Natural killer cell (primary cell): ENCODE measurements around the gene PADI1. TPM values are rescaled to one million over a fixed set of nuclear protein-coding genes. Genes with fewer than 3 reads are reported as not detected.
A peak's percentile ranks its signal among the peaks of the same experiment; 100 is the strongest.

Experiments
- ATAC-seq, 3 donors: fragments of 150-1000 bp in 2 of 3; fragments of 200-7000 bp in 1 of 3; cut with Tn5 transposase; 1 replicate in 1 of 3; 2 replicates in 2 of 3; pipeline ENCODE4 v1.10.0; 2021; ENCODE audit warnings: mild to moderate bottlenecking in 2 of 3, moderate library complexity in 2 of 3
- DNase-seq, 2 donors: peaks; one replicate each; pipeline versions ENCODE4 v3.0.0 to v3.0.0-alpha.2; 2013 to 2021; ENCODE audit warnings: mixed read lengths in 1 of 2
- H3K27ac ChIP-seq: one replicate; pipeline ENCODE4 v1.5.1; 2013; ENCODE audit warnings: mild to moderate bottlenecking, low read length
- H3K27me3 ChIP-seq: one replicate; pipeline ENCODE4 v1.6.1; 2013; ENCODE audit warnings: low read length; ENCODE audit not compliant: control insufficient read depth, insufficient read depth
- H3K36me3 ChIP-seq: one replicate; pipeline ENCODE4 v1.6.1; 2013; ENCODE audit warnings: low read length; ENCODE audit not compliant: control insufficient read depth, insufficient read depth
- H3K4me1 ChIP-seq: one replicate; pipeline ENCODE4 v1.6.1; 2013; ENCODE audit warnings: low read length; ENCODE audit not compliant: control insufficient read depth, insufficient read depth
- H3K4me3 ChIP-seq: one replicate; pipeline ENCODE4 v1.5.1; 2013; ENCODE audit warnings: low read length
- H3K9me3 ChIP-seq: one replicate; pipeline ENCODE4 v1.6.1; 2013; ENCODE audit warnings: low read length; ENCODE audit not compliant: control insufficient read depth, insufficient read depth
- H3K27ac Mint-ChIP-seq, 2 donors: one replicate each; pipeline ENCODE4 v1.8.0; 2022; ENCODE audit warnings: mild to moderate bottlenecking in 2 of 2, mixed read lengths in 2 of 2, moderate library complexity in 1 of 2
- H3K27me3 Mint-ChIP-seq, 2 donors: one replicate each; pipeline ENCODE4 v1.8.0; 2022; ENCODE audit warnings: low read depth in 2 of 2, mixed read lengths in 2 of 2
- H3K36me3 Mint-ChIP-seq: one replicate; pipeline ENCODE4 v1.8.0; 2022; ENCODE audit warnings: mixed read lengths
- H3K4me1 Mint-ChIP-seq, 2 donors: one replicate each; pipeline ENCODE4 v1.8.0; 2022; ENCODE audit warnings: mixed read lengths in 2 of 2
- H3K4me3 Mint-ChIP-seq: one replicate; pipeline ENCODE4 v1.8.0; 2022; ENCODE audit warnings: mild to moderate bottlenecking, moderate library complexity, mixed read lengths
- H3K9me3 Mint-ChIP-seq, 2 donors: one replicate each; pipeline ENCODE4 v1.8.0; 2022; ENCODE audit warnings: mixed read lengths in 2 of 2
- CTCF ChIP-seq: fragments of 200-600 bp; IDR thresholded peaks from one replicate; pipeline ENCODE4 v1.8.0; 2022; ENCODE audit warnings: antibody characterized with exemption
- WGBS: methylation state at CpG from one replicate; pipeline ENCODE4 v1.1.7; 2013; ENCODE audit warnings: missing lambda C conversion rate; ENCODE audit not compliant: insufficient coverage; 5-methylcytosine and 5-hydroxymethylcytosine counted together
- intact Hi-C: fragments of 100-400 bp; cut with micrococcal nuclease; formaldehyde crosslinking; loops from one replicate; pipeline ENCODE4 v1.14.2; 2022
- total RNA-seq, 4 donors: library from RNA; stranded (reverse); fragments of 120-200 nt in 1 of 4; gene quantifications; one replicate each; pipeline versions ENCODE4 v1.2.3 to v1.2.4, GENCODE V29; 2013 to 2022

The PADI1 gene
- total RNA-seq, 3 donors from 2014 or later (not counting 1 experiment from before 2014, with no cell fraction given), result not detected

GRCh38 chr1:17273096-17273495 is 68.2 kb downstream of the PADI1 start:
- H3K4me1 ChIP-seq, result no peaks in the 10 kb centered on the region
- no peak overlapping the region for H3K4me3 Mint-ChIP-seq
- 90% methylated on average over 13 of the region's 13 CpGs for WGBS
- H3K36me3 ChIP-seq, result no peaks in the 10 kb centered on the region
- H3K27ac Mint-ChIP-seq, result no peak overlapping the region
- DNase-seq (no peak), ATAC-seq (no peak)
- peaks cover 0 to 7% of the 10 kb centered on the region in 2 donors for H3K27me3 Mint-ChIP-seq
- H3K36me3 Mint-ChIP-seq, result no peaks in the 10 kb centered on the region
- H3K9me3 ChIP-seq, result no peaks in the 10 kb centered on the region
- intact Hi-C loops, result no loop called here
- H3K4me1 Mint-ChIP-seq, result no peaks in the 10 kb centered on the region
- H3K9me3 Mint-ChIP-seq, result no peaks in the 10 kb centered on the region
- no peak overlapping the region for H3K4me3 ChIP-seq
- H3K27me3 ChIP-seq, result no peaks in the 10 kb centered on the region
- TF ChIP-seq CTCF, result no peak
- H3K27ac ChIP-seq, result no peak overlapping the region

GRCh38 chr1:17274186-17275170 is 69.5 kb downstream of the PADI1 start:
- H3K9me3 Mint-ChIP-seq, result no peaks in the 10 kb centered on the region
- Histone ChIP-seq H3K4me3 (no peak overlapping the region), H3K9me3 (no peaks in the 10 kb centered on the region), H3K36me3 (no peaks in the 10 kb centered on the region), H3K27ac (no peak overlapping the region), H3K27me3 (no peaks in the 10 kb centered on the region), H3K4me1 (no peaks in the 10 kb centered on the region)
- TF ChIP-seq CTCF, result peak; percentile 25
- no peak overlapping the region for H3K27ac Mint-ChIP-seq
- no peaks in the 10 kb centered on the region for H3K36me3 Mint-ChIP-seq
- peak; percentile 25 to 31 for DNase-seq
- H3K27me3 Mint-ChIP-seq, result peaks cover 0 to 7% of the 10 kb centered on the region in 2 donors
- WGBS, result 46% methylated on average over 14 of the region's 15 CpGs
- no peak overlapping the region for H3K4me3 Mint-ChIP-seq
- no peaks in the 10 kb centered on the region for H3K4me1 Mint-ChIP-seq
- ATAC-seq, result no peak
- intact Hi-C loops, result no loop called here

- no peaks in the 10 kb centered on the region for H3K27me3 ChIP-seq
- no peaks in the 10 kb centered on the region for H3K36me3 ChIP-seq
- 15% methylated on average over 10 of the region's 11 CpGs for WGBS
- Mint-ChIP-seq H3K4me3 (no peak overlapping the region), H3K9me3 (no peaks in the 10 kb centered on the region), H3K36me3 (no peaks in the 10 kb centered on the region), H3K27ac (no peak overlapping the region), H3K4me1 (no peaks in the 10 kb centered on the region), H3K27me3 (peaks cover 0 to 7% of the 10 kb centered on the region in 2 donors)
- H3K4me3 ChIP-seq, result no peak overlapping the region
- intact Hi-C loops, result no loop called here
- no peak for TF ChIP-seq CTCF
- DNase-seq (no peak), ATAC-seq (peak in 1 of 3 donors; percentile 59)
- H3K4me1 ChIP-seq, result no peaks in the 10 kb centered on the region
- no peaks in the 10 kb centered on the region for H3K9me3 ChIP-seq
- H3K27ac ChIP-seq, result no peak overlapping the region
Observed at GRCh38 chr1:17276568-17276967, 71.6 kb downstream of the PADI1 start.
